Tibial nerve (tissue), 4 donors: Measurements from ENCODE around the gene TLN1. TPM values are rescaled to one million over a fixed set of nuclear protein-coding genes. Genes with fewer than 3 reads are reported as not detected.
A peak's percentile ranks its signal among the peaks of the same experiment; 100 is the strongest.

Source experiments
- DNase-seq, 2 donors: peaks; one replicate each; pipeline ENCODE4 v3.0.0-alpha.2; 2019; ENCODE audit warnings: low spot score in 2 of 2
- H3K27ac ChIP-seq, 4 donors: fragments of 200-600 bp; sonication (generic) in 3 of 4; one replicate each; pipeline ENCODE4 v1.5.1; 2017 to 2019; ENCODE audit warnings: mild to moderate bottlenecking in 1 of 4
- H3K27me3 ChIP-seq, 2 donors: fragments of 200-600 bp; sonication (generic) in 1 of 2; one replicate each; pipeline versions ENCODE4 v1.5.1 to v1.6.0; 2017 to 2019
- H3K36me3 ChIP-seq, 3 donors: fragments of 200-600 bp; sonication (generic); one replicate each; pipeline ENCODE4 v1.5.1; 2018 to 2019
- H3K4me1 ChIP-seq, 4 donors: fragments of 200-600 bp; sonication (generic) in 3 of 4; one replicate each; pipeline ENCODE4 v1.5.1; 2017 to 2019
- H3K4me3 ChIP-seq, 4 donors: fragments of 200-600 bp; sonication (generic) in 3 of 4; one replicate each; pipeline ENCODE4 v1.5.1; 2017 to 2019; ENCODE audit warnings: mild to moderate bottlenecking in 1 of 4, moderate library complexity in 1 of 4
- H3K9me3 ChIP-seq, 4 donors: fragments of 200-600 bp; sonication (generic) in 3 of 4; one replicate each; pipeline ENCODE4 v1.5.1; 2017 to 2019
- CTCF ChIP-seq, 5 experiments: fragments of 200-600 bp in 3 of 5; fragments of 450-650 bp in 2 of 5; sonication (generic) in 3 of 5; IDR thresholded peaks; one replicate each; pipeline ENCODE4 v1.5.1; 2016 to 2019; ENCODE audit warnings: antibody characterized with exemption in 5 of 5, mild to moderate bottlenecking in 3 of 5, moderate library complexity in 2 of 5
- EP300 ChIP-seq, 2 donors: sonication (generic); formaldehyde crosslinking; IDR thresholded peaks; one replicate each; pipeline ENCODE4 v1.6.1; 2017; ENCODE audit warnings: antibody characterized with exemption in 2 of 2, mild to moderate bottlenecking in 1 of 2
- POLR2A ChIP-seq, 2 donors: fragments of 450-650 bp; IDR thresholded peaks; one replicate each; pipeline ENCODE4 v1.6.1; 2017; ENCODE audit warnings: antibody characterized with exemption in 2 of 2, mild to moderate bottlenecking in 2 of 2, moderate library complexity in 2 of 2
- WGBS, 2 donors: methylation state at CpG; one replicate each; pipeline ENCODE4 v1.1.5; 2018; 5-methylcytosine and 5-hydroxymethylcytosine counted together
- total RNA-seq, 4 donors: library from RNA; depleted of rRNA; stranded (reverse); fragments of >200 nt; gene quantifications; one replicate each; pipeline ENCODE4 v1.1.0, GENCODE V29; 2016

Gene TLN1
- total RNA-seq, 4 donors from 2014 or later, result 284 to 405 (median 350) TPM

GRCh38 chr9:35731415-35732184, 395 bp downstream of the TLN1 start:
- 0 to 1% methylated on average over 14 to 38 of the region's 47 CpGs for WGBS, 2 donors
- Histone ChIP-seq H3K4me3 (peak overlapping the region; percentile 62 to 90 (median 82)), H3K27ac (peak overlapping the region; percentile 89 to 99 (median 94)), H3K4me1 (peaks cover 0 to 67% (median 62%) of the 10 kb centered on the region in 4 donors), H3K36me3 (peaks cover 0 to 26% (median 0%) of the 10 kb centered on the region in 3 donors), H3K27me3 (no peaks in the 10 kb centered on the region), H3K9me3 (no peaks in the 10 kb centered on the region)
- TF ChIP-seq EP300 (IDR thresholded peaks at IDR 0.05), result no peak
- TF ChIP-seq POLR2A (IDR thresholded peaks at IDR 0.05), result no peak
- TF ChIP-seq CTCF (IDR thresholded peaks at IDR 0.05), result no peak
- DNase-seq, result peak in 1 of 2 donors; percentile 31

- H3K4me1 ChIP-seq, result peaks cover 0 to 75% (median 69%) of the 10 kb centered on the region in 4 donors
- H3K36me3 ChIP-seq, result peaks cover 0 to 25% (median 0%) of the 10 kb centered on the region in 3 donors
- TF ChIP-seq CTCF (IDR thresholded peaks at IDR 0.05) (no peak), POLR2A (IDR thresholded peaks at IDR 0.05) (no peak), EP300 (IDR thresholded peaks at IDR 0.05) (no peak)
- H3K27ac ChIP-seq, result peak overlapping the region; percentile 89 to 99 (median 94)
- DNase-seq, result no peak
- no peaks in the 10 kb centered on the region for H3K9me3 ChIP-seq
- peak overlapping the region; percentile 62 to 90 (median 82) for H3K4me3 ChIP-seq
- WGBS, 2 donors, result 65 to 66% methylated on average over 2 of the region's 2 CpGs
- no peaks in the 10 kb centered on the region for H3K27me3 ChIP-seq
Observed at GRCh38 chr9:35730486-35730854, 1.5 kb downstream of the TLN1 start.

- Histone ChIP-seq H3K9me3 (no peaks in the 10 kb centered on the region), H3K27me3 (no peaks in the 10 kb centered on the region), H3K36me3 (peaks cover 0 to 25% (median 0%) of the 10 kb centered on the region in 3 donors), H3K4me3 (peak overlapping the region; percentile 6 to 90 (median 50)), H3K4me1 (peaks cover 0 to 76% (median 69%) of the 10 kb centered on the region in 4 donors), H3K27ac (peak overlapping the region; percentile 89 to 99 (median 94))
- TF ChIP-seq CTCF (IDR thresholded peaks at IDR 0.05) (peak; percentile 26 to 64 (median 38)), EP300 (IDR thresholded peaks at IDR 0.05) (no peak), POLR2A (IDR thresholded peaks at IDR 0.05) (no peak)
- WGBS, 2 donors, result 10 to 11% methylated on average over 6 of the region's 6 CpGs
- DNase-seq, result peak in 1 of 2 donors; percentile 42
Observed at GRCh38 chr9:35729700-35730485, 2.1 kb downstream of the TLN1 start.

- no peaks in the 10 kb centered on the region for H3K27me3 ChIP-seq
- no peak for TF ChIP-seq POLR2A (IDR thresholded peaks at IDR 0.05)
- TF ChIP-seq EP300 (IDR thresholded peaks at IDR 0.05), result no peak
- no peak for TF ChIP-seq CTCF (IDR thresholded peaks at IDR 0.05)
- H3K36me3 ChIP-seq, result peaks cover 0 to 25% (median 6%) of the 10 kb centered on the region in 3 donors
- no peaks in the 10 kb centered on the region for H3K9me3 ChIP-seq
- peak overlapping the region; percentile 70 to 99 (median 92) for H3K27ac ChIP-seq
- peak overlapping the region in 3 of 4 donors; percentile 16 to 85 (median 18) for H3K4me3 ChIP-seq
- DNase-seq, result no peak
- WGBS, 2 donors, result 36 to 37% methylated on average over 3 of the region's 3 CpGs
- H3K4me1 ChIP-seq, result peaks cover 0 to 72% (median 66%) of the 10 kb centered on the region in 4 donors
Observed at GRCh38 chr9:35729101-35729500, 2.9 kb downstream of the TLN1 start.
